Loucy (cell line): ENCODE measurements around the gene STARD10.

Experiments used
- H2AFZ ChIP-seq: fragments of 200-600 bp; sonication (generic); 2 replicates; pipeline ENCODE4 v1.6.0; 2016; ENCODE audit warnings: antibody characterized with exemption, mild to moderate bottlenecking, low read length, moderate library complexity
- H3F3A ChIP-seq: fragments of 200-600 bp; 2 replicates; pipeline ENCODE4 v1.6.0; 2016; ENCODE audit warnings: antibody characterized with exemption, low read depth, mild to moderate bottlenecking
- H3K27me3 ChIP-seq: fragments of 200-600 bp; sonication (generic); 2 replicates; pipeline ENCODE4 v1.6.1; 2014; ENCODE audit warnings: low read length, mild to moderate bottlenecking; ENCODE audit not compliant: insufficient read depth, poor library complexity, severe bottlenecking
- H3K36me3 ChIP-seq: fragments of 200-600 bp; sonication (generic); 2 replicates; pipeline ENCODE4 v1.6.1; 2016; ENCODE audit warnings: low read length; ENCODE audit not compliant: insufficient read depth
- H3K4me1 ChIP-seq: fragments of 200-600 bp; sonication (generic); 2 replicates; pipeline ENCODE4 v1.5.1; 2014; ENCODE audit warnings: low read length, mild to moderate bottlenecking; ENCODE audit not compliant: insufficient read depth, poor library complexity, severe bottlenecking
- H3K4me2 ChIP-seq: fragments of 200-600 bp; sonication (generic); 2 replicates; pipeline ENCODE4 v1.6.0; 2014; ENCODE audit warnings: antibody characterized with exemption, low read length, low read depth, mild to moderate bottlenecking; ENCODE audit not compliant: poor library complexity, severe bottlenecking
- H3K4me3 ChIP-seq: fragments of 200-600 bp; sonication (generic); 2 replicates; pipeline ENCODE4 v1.5.1; 2014; ENCODE audit warnings: low read length, mild to moderate bottlenecking, mixed read lengths; ENCODE audit not compliant: poor library complexity, severe bottlenecking
- H3K79me2 ChIP-seq: fragments of 200-600 bp; sonication (generic); 2 replicates; pipeline ENCODE4 v1.6.1; 2014; ENCODE audit warnings: low read length; ENCODE audit not compliant: insufficient read depth
- H3K9ac ChIP-seq: fragments of 200-600 bp; sonication (generic); 2 replicates; pipeline ENCODE4 v1.6.0; 2014; ENCODE audit warnings: mild to moderate bottlenecking, low read depth, low read length, moderate library complexity; ENCODE audit not compliant: poor library complexity, severe bottlenecking
- H3K9me2 ChIP-seq: fragments of 200-600 bp; sonication (generic); replicated peaks from 2 replicates; pipeline ENCODE4 v1.6.1; 2016; ENCODE audit warnings: low read depth, low read length, mixed read lengths
- H3K9me3 ChIP-seq: fragments of 200-600 bp; sonication (generic); 2 replicates; pipeline ENCODE4 v1.6.1; 2014; ENCODE audit warnings: mild to moderate bottlenecking, antibody characterized with exemption, low read length, low read depth; ENCODE audit not compliant: insufficient read depth
- H4K20me1 ChIP-seq: fragments of 200-600 bp; sonication (generic); 2 replicates; pipeline ENCODE4 v1.6.0; 2014; ENCODE audit warnings: antibody characterized with exemption, low read length, mild to moderate bottlenecking; ENCODE audit not compliant: insufficient read depth, poor library complexity, severe bottlenecking
- EZH2phosphoT487 ChIP-seq: fragments of 200-600 bp; IDR thresholded peaks from 2 replicates; pipeline ENCODE4 v1.6.1; 2018; ENCODE audit warnings: antibody characterized with exemption, mild to moderate bottlenecking, moderate library complexity, borderline replicate concordance
- TF ChIP-seq, protein P1 (sequence below): fragments of 200-600 bp; sonication (generic); conservative IDR thresholded peaks from 2 replicates; pipeline ENCODE4 v1.5.1; 2014; ENCODE audit warnings: mild to moderate bottlenecking, antibody characterized with exemption, low read length

STARD10 gene

GRCh38 chr11:72726266-72727220 lies 67.3 kb downstream of the STARD10 start:
- H3K4me3 ChIP-seq = no peak overlapping the region
- no peak overlapping the region for H2AFZ ChIP-seq
- H3K4me2 ChIP-seq = no peak overlapping the region
- H3K36me3 ChIP-seq = peaks cover 29% of the 10 kb centered on the region; the same call in 1 of the 2 replicates
- no peaks in the 10 kb centered on the region for H3K27me3 ChIP-seq
- H3K4me1 ChIP-seq = peaks cover 12% of the 10 kb centered on the region
- no peaks in the 10 kb centered on the region for H3K9me2 ChIP-seq
- no peaks in the 10 kb centered on the region for H3F3A ChIP-seq
- H3K79me2 ChIP-seq = peaks cover 30% of the 10 kb centered on the region
- no peaks in the 10 kb centered on the region for H4K20me1 ChIP-seq
- H3K9me3 ChIP-seq = no peaks in the 10 kb centered on the region
- TF ChIP-seq, protein P1, sequence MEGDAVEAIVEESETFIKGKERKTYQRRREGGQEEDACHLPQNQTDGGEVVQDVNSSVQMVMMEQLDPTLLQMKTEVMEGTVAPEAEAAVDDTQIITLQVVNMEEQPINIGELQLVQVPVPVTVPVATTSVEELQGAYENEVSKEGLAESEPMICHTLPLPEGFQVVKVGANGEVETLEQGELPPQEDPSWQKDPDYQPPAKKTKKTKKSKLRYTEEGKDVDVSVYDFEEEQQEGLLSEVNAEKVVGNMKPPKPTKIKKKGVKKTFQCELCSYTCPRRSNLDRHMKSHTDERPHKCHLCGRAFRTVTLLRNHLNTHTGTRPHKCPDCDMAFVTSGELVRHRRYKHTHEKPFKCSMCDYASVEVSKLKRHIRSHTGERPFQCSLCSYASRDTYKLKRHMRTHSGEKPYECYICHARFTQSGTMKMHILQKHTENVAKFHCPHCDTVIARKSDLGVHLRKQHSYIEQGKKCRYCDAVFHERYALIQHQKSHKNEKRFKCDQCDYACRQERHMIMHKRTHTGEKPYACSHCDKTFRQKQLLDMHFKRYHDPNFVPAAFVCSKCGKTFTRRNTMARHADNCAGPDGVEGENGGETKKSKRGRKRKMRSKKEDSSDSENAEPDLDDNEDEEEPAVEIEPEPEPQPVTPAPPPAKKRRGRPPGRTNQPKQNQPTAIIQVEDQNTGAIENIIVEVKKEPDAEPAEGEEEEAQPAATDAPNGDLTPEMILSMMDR = no peak
- no peak for TF ChIP-seq EZH2phosphoT487
- H3K9ac ChIP-seq = no peak overlapping the region

DNA sequence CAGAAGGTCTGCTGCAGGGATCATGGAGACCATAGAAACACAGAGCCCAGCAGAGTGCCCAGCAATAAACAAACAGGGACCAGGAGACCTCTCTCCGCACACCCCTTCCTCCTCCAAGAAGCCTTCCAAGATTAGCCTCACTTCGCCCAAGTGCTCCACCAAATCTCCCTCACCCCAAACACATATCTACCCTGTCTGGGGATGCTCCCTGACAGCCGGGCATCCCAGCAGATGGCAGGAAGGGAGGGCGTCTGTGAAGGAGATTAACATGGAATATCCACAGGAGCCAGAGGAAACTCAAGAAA lies 68.2 kb downstream of the STARD10 start:
- H3K4me3 ChIP-seq = no peak overlapping the region
- TF ChIP-seq EZH2phosphoT487 = no peak
- TF ChIP-seq, protein P1 = no peak
- H4K20me1 ChIP-seq = peaks cover 7% of the 10 kb centered on the region
- H3K79me2 ChIP-seq = peaks cover 38% of the 10 kb centered on the region
- peaks cover 21% of the 10 kb centered on the region for H3K4me1 ChIP-seq
- H3K9me3 ChIP-seq = no peaks in the 10 kb centered on the region
- H3K27me3 ChIP-seq = no peaks in the 10 kb centered on the region
- H2AFZ ChIP-seq = no peak overlapping the region
- peaks cover 22% of the 10 kb centered on the region; the same call in 1 of the 2 replicates for H3K36me3 ChIP-seq
- no peaks in the 10 kb centered on the region for H3K9me2 ChIP-seq
- no peaks in the 10 kb centered on the region for H3F3A ChIP-seq
- H3K9ac ChIP-seq = no peak overlapping the region
- no peak overlapping the region for H3K4me2 ChIP-seq

- H3K27me3 ChIP-seq = no peaks in the 10 kb centered on the region
- H3K4me2 ChIP-seq = no peak overlapping the region
- H2AFZ ChIP-seq = no peak overlapping the region
- H3K9me2 ChIP-seq = no peaks in the 10 kb centered on the region
- H3K9me3 ChIP-seq = no peaks in the 10 kb centered on the region
- H3F3A ChIP-seq = no peaks in the 10 kb centered on the region
- H3K4me3 ChIP-seq = no peak overlapping the region
- peaks cover 24% of the 10 kb centered on the region; the same call in 1 of the 2 replicates for H3K36me3 ChIP-seq
- TF ChIP-seq, protein P1 = peak; percentile 95
- no peak for TF ChIP-seq EZH2phosphoT487
- peaks cover 44% of the 10 kb centered on the region for H3K79me2 ChIP-seq
- peaks cover 13% of the 10 kb centered on the region for H4K20me1 ChIP-seq
- H3K4me1 ChIP-seq = peaks cover 27% of the 10 kb centered on the region
- H3K9ac ChIP-seq = no peak overlapping the region
Measured at GRCh38 chr11:72724851-72725723, 68.8 kb downstream of the STARD10 start.
